NCI-H510A (cell line): ENCODE data around the gene PMEL.
"Not testable (repeated sequence)": the region's sequence is repeated elsewhere in the genome, so short reads cannot be mapped to it uniquely, and the experiment has no call there.

Experiments
- DNase-seq: peaks from one replicate; lab custom pipeline; 2025; lab: John Stamatoyannopoulos, UW

Gene PMEL

GRCh38 chr12:55942055-55942454 lies 23.8 kb downstream of the PMEL start:
- no peak for DNase-seq

- DNase-seq = peak; percentile 71
Measured at GRCh38 chr12:55940065-55940732, 25.6 kb downstream of the PMEL start.

- no peak for DNase-seq
Measured at GRCh38 chr12:55938826-55939501, 26.9 kb downstream of the PMEL start.

DNA sequence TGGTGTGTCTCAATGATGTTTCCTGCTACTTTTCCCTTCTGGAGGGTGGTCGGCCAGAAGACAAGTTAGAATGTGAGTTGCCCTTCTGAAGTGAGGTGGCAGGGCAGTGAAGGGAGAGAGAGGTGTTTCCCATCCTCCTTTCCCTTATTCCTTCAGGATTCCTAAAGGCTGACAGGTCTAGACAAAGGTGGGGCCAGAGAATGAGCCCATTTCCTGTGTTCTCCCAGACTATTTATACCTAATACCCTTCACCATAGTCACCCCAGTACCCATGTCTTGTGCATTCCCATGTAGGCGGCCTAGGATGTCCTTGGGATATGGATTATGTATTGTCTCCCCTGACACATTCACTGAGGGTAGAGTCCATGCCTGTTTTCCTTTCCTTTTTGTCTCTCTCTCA lies 27.9 kb downstream of the PMEL start:
- no peak for DNase-seq

- DNase-seq = no peak
Measured at GRCh38 chr12:55935738-55936151, 30.1 kb downstream of the PMEL start.

GRCh38 chr12:55934773-55935172 lies 31.1 kb downstream of the PMEL start:
- no peak for DNase-seq

DNA sequence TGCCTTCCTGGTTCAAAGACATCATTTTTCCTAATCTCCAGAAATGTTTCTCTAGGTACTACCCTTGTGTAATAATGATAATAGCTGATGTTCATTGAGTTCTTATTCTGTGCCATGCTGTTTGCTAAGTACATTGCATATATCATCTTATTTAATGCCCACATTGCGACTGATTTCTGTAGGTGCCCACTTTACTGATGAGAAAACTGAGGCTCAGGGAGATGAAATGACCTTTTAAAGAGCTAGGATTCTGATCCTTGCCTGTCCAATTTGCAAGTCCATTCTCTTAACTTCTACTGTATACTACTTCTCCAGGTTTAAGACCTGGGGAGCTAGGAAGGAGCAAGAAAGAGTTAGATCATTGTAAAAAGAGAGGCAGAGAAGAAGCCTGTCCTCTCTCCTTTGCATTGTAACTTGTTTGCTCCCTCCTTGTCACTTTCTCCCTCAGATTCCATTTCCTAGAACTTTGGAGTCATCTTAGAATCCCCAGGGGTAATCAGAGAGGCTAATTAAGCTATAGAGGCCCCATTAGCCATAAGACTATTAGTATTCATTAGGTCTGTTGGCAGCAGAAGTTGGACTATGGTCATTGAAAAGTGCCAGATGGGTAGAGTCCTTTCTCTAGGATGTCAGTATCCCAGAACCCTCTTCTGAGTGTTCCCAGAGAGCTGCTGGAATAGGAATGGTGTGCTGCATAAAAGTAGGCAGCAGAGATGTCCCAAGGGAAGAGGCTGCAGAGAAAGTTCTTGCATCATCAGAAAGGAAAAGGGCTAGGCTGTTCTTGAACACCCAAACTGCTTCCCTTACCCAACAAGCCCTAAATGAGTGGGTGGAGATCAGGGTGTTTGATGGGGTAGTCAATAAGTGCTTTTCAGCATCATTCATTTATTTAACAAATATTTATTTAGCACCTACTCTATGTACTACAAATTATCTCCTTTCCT lies 31.8 kb downstream of the PMEL start:
- DNase-seq = no peak

- DNase-seq = no peak
Measured at GRCh38 chr12:55933169-55933798, 32.6 kb downstream of the PMEL start.

- DNase-seq = no peak
Measured at GRCh38 chr12:55932551-55932910, 33.3 kb downstream of the PMEL start.

DNA sequence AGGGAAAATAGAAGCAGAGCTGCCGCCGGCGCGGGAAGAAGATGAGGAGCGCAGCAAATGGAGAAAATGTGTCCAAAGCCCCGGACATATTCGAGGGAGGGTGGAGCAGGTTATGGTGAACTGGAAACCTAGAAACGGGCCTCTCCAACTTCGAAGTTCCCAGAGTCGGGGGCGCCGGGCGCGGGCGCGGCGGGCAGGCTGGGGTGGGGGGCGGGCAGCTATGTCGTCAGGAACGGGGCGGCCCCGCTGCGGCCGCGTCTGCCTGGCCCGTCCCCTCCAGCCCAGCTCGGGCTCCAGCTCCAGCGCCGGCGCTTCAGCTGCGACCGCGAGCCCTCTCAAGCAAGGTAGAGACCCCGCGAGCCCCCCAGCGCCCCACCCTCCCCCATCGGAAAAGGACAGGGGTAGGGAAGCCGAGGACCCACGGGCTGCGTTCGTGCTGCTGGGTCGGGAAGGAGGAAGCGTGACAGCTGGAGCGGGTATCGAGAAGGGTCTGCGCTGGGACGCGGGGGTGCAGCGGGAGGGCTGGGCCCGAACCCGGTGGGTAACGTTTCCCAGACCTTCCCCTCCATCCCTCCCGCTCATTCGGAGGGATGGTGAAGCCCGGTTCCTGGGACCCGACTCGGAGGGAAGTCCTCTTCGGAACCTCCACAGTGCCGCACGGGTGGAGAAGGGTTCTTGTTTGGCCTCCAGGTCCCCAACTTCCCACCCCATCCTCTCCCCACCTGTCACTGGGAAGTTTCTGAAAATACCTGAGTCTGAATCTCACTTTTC lies 33.9 kb downstream of the PMEL start:
- peak; percentile 17 for DNase-seq

- DNase-seq = no peak
Measured at GRCh38 chr12:55931317-55931779, 34.5 kb downstream of the PMEL start.

- DNase-seq = peak; percentile 14
Measured at GRCh38 chr12:55930771-55931316, 35.0 kb downstream of the PMEL start, which contains the start of gene DGKA. Gene DGKA (plus strand): TSS chr12:55931162. CDS start chr12:55936504, 5,342 bp downstream.

- DNase-seq = no peak
Measured at GRCh38 chr12:55929306-55929791, 36.5 kb downstream of the PMEL start.

- peak; percentile 51 for DNase-seq
Measured at GRCh38 chr12:55927588-55928502, 38.0 kb downstream of the PMEL start, which contains the start of gene PYM1. Gene PYM1 (minus strand): TSS chr12:55927894. CDS start chr12:55927761, 133 bp downstream.

- peak; percentile 89 for DNase-seq
Measured at GRCh38 chr12:55926738-55927587, 38.9 kb downstream of the PMEL start.

- DNase-seq = no peak
Measured at GRCh38 chr12:55925870-55926737, 39.7 kb downstream of the PMEL start.

DNA sequence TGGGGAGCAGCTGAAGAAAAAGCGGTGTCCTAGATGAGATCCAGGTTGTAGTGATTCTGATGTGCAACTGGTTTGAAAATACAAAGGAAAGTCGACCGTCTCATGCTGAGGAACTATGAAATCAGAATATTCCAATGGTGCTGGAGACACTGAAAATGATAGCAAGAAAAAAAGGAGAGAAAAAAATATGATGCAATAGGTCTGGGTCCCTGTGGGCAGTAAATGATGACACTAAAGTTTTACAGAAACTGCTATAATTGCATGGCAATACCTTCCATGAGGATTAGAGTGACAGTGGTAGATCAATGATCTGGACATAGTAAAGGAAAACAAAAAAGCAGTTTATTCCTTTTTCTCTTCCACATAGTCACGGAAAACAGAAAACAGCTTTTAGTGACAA lies 40.5 kb downstream of the PMEL start:
- DNase-seq = no peak

- not testable (repeated sequence) for DNase-seq
Measured at GRCh38 chr12:55923648-55924047, 42.2 kb downstream of the PMEL start.
